Parathyroid adenoma (tissue), 2 donors: ENCODE results near the gene MUS81.
"Not testable (repeated sequence)": the region's sequence is repeated elsewhere in the genome, so short reads cannot be mapped to it uniquely, and the experiment has no call there.

Source experiments
- H2AFZ ChIP-seq: fragments of 300-600 bp; sonication (generic); one replicate; pipeline ENCODE4 v1.7.0; 2017; ENCODE audit warnings: antibody characterized with exemption, mild to moderate bottlenecking
- H3K27ac ChIP-seq: fragments of 300-600 bp; sonication (generic); one replicate; pipeline ENCODE4 v1.7.0; 2017
- H3K27me3 ChIP-seq: fragments of 300-600 bp; sonication (generic); one replicate; pipeline ENCODE4 v1.7.0; 2017; ENCODE audit warnings: low read length; ENCODE audit not compliant: control insufficient read depth, insufficient read depth
- H3K36me3 ChIP-seq: fragments of 300-600 bp; sonication (generic); one replicate; pipeline ENCODE4 v1.7.0; 2017; ENCODE audit warnings: low read length; ENCODE audit not compliant: control insufficient read depth, insufficient read depth
- H3K4me1 ChIP-seq: fragments of 300-600 bp; sonication (generic); one replicate; pipeline ENCODE4 v1.7.0; 2017; ENCODE audit warnings: control low read depth
- H3K4me2 ChIP-seq: fragments of 300-600 bp; sonication (generic); one replicate; pipeline ENCODE4 v1.7.0; 2017; ENCODE audit warnings: low read length
- H3K4me3 ChIP-seq: fragments of 300-600 bp; sonication (generic); one replicate; pipeline ENCODE4 v1.7.0; 2017; ENCODE audit warnings: low read depth, low read length
- H3K79me2 ChIP-seq: fragments of 300-600 bp; sonication (generic); one replicate; pipeline ENCODE4 v1.7.0; 2017; ENCODE audit warnings: control low read depth
- H3K9ac ChIP-seq: fragments of 300-600 bp; sonication (generic); one replicate; pipeline ENCODE4 v1.7.0; 2017; ENCODE audit warnings: mild to moderate bottlenecking
- H3K9me3 ChIP-seq: fragments of 300-600 bp; sonication (generic); one replicate; pipeline ENCODE4 v1.7.0; 2017; ENCODE audit warnings: low read length; ENCODE audit not compliant: control insufficient read depth
- TF ChIP-seq, protein P1 (sequence below): fragments of 300-600 bp; sonication (generic); IDR thresholded peaks from one replicate; pipeline ENCODE4 v1.7.0; 2017; ENCODE audit warnings: antibody characterized with exemption, mild to moderate bottlenecking
- donor health status: primary hyperparathyroidism.

MUS81 gene

DNA sequence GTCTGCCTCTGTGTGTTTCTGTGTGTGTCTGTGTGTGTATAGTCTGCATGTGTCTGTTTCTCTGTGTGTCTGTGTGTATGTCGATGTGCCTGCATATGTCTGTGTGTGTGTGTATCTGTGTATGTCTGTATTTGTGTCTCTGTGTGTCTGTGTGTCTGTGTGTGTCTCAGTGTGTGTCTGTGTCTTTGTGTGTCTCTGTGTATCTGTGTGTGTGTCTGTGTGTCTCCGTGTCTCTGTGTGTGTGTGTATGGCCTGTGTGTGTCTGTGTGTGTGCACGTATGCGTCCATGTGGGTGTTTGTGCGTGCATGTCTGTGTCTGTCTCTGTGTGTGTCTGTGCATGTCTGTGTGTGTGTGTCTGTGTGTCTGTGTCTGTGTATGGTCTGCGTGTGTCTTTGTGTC is 26.0 kb upstream of the MUS81 start:
- no peak overlapping the region for H3K27ac ChIP-seq
- peak overlapping the region; percentile 98 for H2AFZ ChIP-seq
- no peaks in the 10 kb centered on the region for H3K79me2 ChIP-seq
- H3K4me3 ChIP-seq: peak overlapping the region; percentile 69
- no peaks in the 10 kb centered on the region for H3K9me3 ChIP-seq
- peaks cover 3% of the 10 kb centered on the region for H3K4me1 ChIP-seq
- no peak overlapping the region for H3K9ac ChIP-seq
- H3K4me2 ChIP-seq: peak overlapping the region; percentile 95
- TF ChIP-seq, protein P1, sequence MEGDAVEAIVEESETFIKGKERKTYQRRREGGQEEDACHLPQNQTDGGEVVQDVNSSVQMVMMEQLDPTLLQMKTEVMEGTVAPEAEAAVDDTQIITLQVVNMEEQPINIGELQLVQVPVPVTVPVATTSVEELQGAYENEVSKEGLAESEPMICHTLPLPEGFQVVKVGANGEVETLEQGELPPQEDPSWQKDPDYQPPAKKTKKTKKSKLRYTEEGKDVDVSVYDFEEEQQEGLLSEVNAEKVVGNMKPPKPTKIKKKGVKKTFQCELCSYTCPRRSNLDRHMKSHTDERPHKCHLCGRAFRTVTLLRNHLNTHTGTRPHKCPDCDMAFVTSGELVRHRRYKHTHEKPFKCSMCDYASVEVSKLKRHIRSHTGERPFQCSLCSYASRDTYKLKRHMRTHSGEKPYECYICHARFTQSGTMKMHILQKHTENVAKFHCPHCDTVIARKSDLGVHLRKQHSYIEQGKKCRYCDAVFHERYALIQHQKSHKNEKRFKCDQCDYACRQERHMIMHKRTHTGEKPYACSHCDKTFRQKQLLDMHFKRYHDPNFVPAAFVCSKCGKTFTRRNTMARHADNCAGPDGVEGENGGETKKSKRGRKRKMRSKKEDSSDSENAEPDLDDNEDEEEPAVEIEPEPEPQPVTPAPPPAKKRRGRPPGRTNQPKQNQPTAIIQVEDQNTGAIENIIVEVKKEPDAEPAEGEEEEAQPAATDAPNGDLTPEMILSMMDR: no peak
- H3K27me3 ChIP-seq: no peaks in the 10 kb centered on the region
- H3K36me3 ChIP-seq: no peaks in the 10 kb centered on the region

DNA sequence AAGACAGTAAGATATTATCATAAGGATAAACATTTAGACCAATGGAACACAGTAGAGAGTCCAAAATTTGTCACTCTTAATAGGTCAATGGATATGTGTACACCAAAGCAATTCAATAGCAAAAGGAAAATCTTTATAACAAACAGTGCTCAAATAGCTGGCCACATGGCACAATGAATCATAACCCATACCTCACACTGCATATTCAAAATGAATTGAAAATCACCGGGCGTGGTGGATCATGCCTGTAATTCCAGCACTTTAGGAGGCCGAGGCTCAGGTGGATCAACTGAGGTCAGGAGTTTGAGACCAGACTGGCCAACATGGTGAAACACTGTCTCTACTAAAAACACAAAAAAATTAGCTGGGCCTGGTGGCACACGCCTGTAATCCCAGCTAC is 18.1 kb upstream of the MUS81 start:
- no peak overlapping the region for H3K9ac ChIP-seq
- H3K27me3 ChIP-seq: no peaks in the 10 kb centered on the region
- TF ChIP-seq, protein P1: no peak
- H3K9me3 ChIP-seq: no peaks in the 10 kb centered on the region
- no peaks in the 10 kb centered on the region for H3K79me2 ChIP-seq
- no peak overlapping the region for H3K4me2 ChIP-seq
- H2AFZ ChIP-seq: no peak overlapping the region
- no peaks in the 10 kb centered on the region for H3K4me1 ChIP-seq
- H3K27ac ChIP-seq: no peak overlapping the region
- no peak overlapping the region for H3K4me3 ChIP-seq
- no peaks in the 10 kb centered on the region for H3K36me3 ChIP-seq

DNA sequence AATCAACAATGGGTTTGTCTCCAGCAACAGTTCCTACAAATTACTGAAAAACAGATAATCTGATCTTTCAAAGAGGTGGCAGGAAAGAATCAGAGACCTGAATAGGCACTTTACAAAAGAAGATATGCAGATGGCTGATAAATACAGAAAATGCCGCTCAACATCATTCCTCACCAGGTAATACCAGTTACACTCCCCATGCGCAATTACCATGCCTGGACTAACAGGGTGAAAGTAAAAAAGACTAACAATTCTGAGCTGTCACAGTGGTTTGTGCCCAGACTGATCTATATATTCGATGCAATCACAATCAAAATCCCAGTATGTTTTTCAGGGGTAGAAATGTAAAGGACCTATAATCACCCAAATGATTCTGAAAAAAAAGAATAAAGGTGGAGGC is 16.4 kb upstream of the MUS81 start:
- no peak overlapping the region for H3K4me3 ChIP-seq
- TF ChIP-seq, protein P1: no peak
- H3K9me3 ChIP-seq: no peaks in the 10 kb centered on the region
- H3K4me1 ChIP-seq: no peaks in the 10 kb centered on the region
- no peaks in the 10 kb centered on the region for H3K27me3 ChIP-seq
- H3K27ac ChIP-seq: no peak overlapping the region
- H3K36me3 ChIP-seq: no peaks in the 10 kb centered on the region
- H2AFZ ChIP-seq: no peak overlapping the region
- H3K79me2 ChIP-seq: no peaks in the 10 kb centered on the region
- no peak overlapping the region for H3K4me2 ChIP-seq
- no peak overlapping the region for H3K9ac ChIP-seq

DNA sequence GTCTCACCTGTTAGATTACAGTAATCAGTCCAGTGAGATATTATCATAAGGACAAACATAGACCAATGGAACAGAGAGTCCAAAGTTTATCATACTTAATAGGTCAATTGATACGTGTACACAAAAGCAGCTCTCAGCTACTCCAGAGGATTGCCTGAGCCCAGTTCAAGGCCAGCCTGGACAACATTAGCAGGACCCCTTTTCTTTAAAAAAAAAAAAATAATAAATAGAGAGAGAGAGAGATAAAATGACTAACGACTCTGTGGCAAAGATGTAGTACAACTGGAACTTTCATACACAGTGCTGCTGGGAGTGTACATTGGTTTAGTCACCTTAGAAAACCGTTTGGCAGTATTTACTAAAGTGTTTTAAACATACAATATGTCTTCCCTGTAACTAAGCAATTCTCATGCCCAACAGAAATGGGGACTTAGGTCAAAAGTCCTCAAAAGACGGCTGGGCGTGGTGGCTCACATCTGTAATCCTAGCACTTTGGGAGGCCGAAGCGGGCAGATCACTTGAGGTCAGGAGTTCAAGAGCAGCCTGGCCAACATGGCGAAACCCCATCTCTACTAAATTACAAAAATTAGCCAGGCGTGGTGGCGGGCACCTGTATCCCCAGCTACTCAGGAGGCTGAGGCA is 15.9 kb upstream of the MUS81 start:
- Histone ChIP-seq H3K79me2 (no peaks in the 10 kb centered on the region), H2AFZ (no peak overlapping the region), H3K4me1 (no peaks in the 10 kb centered on the region), H3K4me3 (no peak overlapping the region), H3K9ac (no peak overlapping the region), H3K9me3 (no peaks in the 10 kb centered on the region), H3K27me3 (no peaks in the 10 kb centered on the region), H3K27ac (no peak overlapping the region), H3K36me3 (no peaks in the 10 kb centered on the region), H3K4me2 (no peak overlapping the region)
- TF ChIP-seq, protein P1: no peak

DNA sequence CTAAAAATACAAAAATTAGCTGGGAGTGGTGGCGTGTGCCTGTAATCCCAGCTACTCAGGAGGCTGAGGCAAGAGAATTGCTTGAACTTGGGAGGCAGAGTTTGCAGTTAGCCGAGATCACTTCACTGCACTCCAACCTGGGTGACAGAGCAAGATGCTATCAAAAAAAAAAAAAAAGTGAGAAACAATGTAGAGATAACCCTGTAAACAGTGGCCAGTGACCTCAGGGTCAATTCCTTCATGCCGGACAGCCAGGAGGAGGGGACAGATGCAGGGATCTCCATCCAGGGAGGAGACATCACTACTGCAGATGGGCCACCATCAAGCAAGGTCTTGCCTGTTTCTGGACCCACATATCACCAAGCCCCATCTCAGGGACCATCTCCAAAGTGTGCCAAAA is 12.5 kb upstream of the MUS81 start:
- Histone ChIP-seq H3K4me3 (no peak overlapping the region), H3K27me3 (no peaks in the 10 kb centered on the region), H3K79me2 (no peaks in the 10 kb centered on the region), H3K36me3 (no peaks in the 10 kb centered on the region), H3K9ac (no peak overlapping the region), H2AFZ (no peak overlapping the region), H3K4me1 (no peaks in the 10 kb centered on the region), H3K9me3 (no peaks in the 10 kb centered on the region), H3K27ac (no peak overlapping the region), H3K4me2 (no peak overlapping the region)
- TF ChIP-seq, protein P1: no peak

DNA sequence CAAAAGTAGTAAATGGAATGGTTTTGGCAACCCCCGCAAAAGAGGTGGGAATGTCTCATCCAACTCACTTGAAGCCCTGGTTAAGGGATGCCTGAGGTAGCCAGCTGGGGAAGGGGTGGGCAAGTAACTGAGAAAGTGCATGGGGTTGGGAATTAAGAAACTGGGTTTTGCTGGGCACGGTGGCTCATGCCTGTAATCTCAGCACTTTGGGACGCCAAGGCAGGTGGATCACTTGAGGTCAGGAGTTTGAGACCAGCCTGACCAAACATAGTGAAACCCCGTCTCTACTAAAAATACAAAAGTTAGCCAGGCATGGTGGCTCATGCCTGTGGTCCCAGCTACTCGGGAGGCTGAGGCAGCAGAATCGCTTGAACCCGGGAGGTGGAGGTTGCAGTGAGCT is 11.5 kb upstream of the MUS81 start:
- H3K9ac ChIP-seq, H3K9me3 ChIP-seq, H3K36me3 ChIP-seq, H2AFZ ChIP-seq, H3K27ac ChIP-seq, H3K79me2 ChIP-seq, H3K27me3 ChIP-seq, H3K4me3 ChIP-seq, H3K4me2 ChIP-seq, H3K4me1 ChIP-seq: not testable (repeated sequence)
